Lower leg skin (tissue), 4 donors: ENCODE results near the gene ZNF648. TPM values are rescaled to one million over a fixed set of nuclear protein-coding genes. Genes with fewer than 3 reads are reported as not detected.
"Not testable (repeated sequence)": the region's sequence is repeated elsewhere in the genome, so short reads cannot be mapped to it uniquely, and the experiment has no call there.

ENCODE experiments used
- DNase-seq, 2 donors: peaks; one replicate each; pipeline ENCODE4 v3.0.0-alpha.2; 2019; ENCODE audit warnings: low spot score in 2 of 2
- H3K4me3 ChIP-seq: fragments of 200-600 bp; sonication (generic); 2 replicates; pipeline ENCODE4 v1.5.1; 2017; ENCODE audit warnings: mild to moderate bottlenecking, low read depth; ENCODE audit not compliant: poor library complexity, severe bottlenecking
- CTCF ChIP-seq, 3 donors: fragments of 450-650 bp; IDR thresholded peaks; one replicate each; pipeline ENCODE4 v1.5.1; 2016; ENCODE audit warnings: antibody characterized with exemption in 3 of 3, mild to moderate bottlenecking in 3 of 3, moderate library complexity in 2 of 3
- POLR2A ChIP-seq, 2 donors: fragments of 450-650 bp; IDR thresholded peaks; one replicate each; pipeline ENCODE4 v1.6.1; 2016 to 2017; ENCODE audit warnings: antibody characterized with exemption in 2 of 2, mild to moderate bottlenecking in 1 of 2, moderate library complexity in 1 of 2
- WGBS, 2 donors: methylation state at CpG; one replicate each; pipeline ENCODE4 v1.1.5; 2018; 5-methylcytosine and 5-hydroxymethylcytosine counted together
- intact Hi-C: fragments of 100-400 bp; cut with DNase I; formaldehyde crosslinking; loops from one replicate; pipeline ENCODE4 v1.15.0; 2023; ENCODE audit warnings: low total_unique reads
- total RNA-seq, 4 donors: library from RNA; depleted of rRNA; stranded (reverse); fragments of >200 nt; gene quantifications; one replicate each; pipeline ENCODE4 v1.1.0, GENCODE V29; 2016

Gene ZNF648
- total RNA-seq, 4 donors from 2014 or later = 0.04 to 0.57 (median 0.09) TPM

GRCh38 chr1:182048562-182048961 is 12.9 kb downstream of the ZNF648 start:
- DNase-seq = no peak
- no peak overlapping the region for H3K4me3 ChIP-seq
- WGBS, 2 donors = 74 to 83% methylated on average over 2 of the region's 2 CpGs
- intact Hi-C loops = no loop called here
- no peak for TF ChIP-seq POLR2A (IDR thresholded peaks at IDR 0.05)
- no peak for TF ChIP-seq CTCF (IDR thresholded peaks at IDR 0.05)

- TF ChIP-seq POLR2A (IDR thresholded peaks at IDR 0.05) (no peak), CTCF (IDR thresholded peaks at IDR 0.05) (no peak)
- DNase-seq = no peak
- intact Hi-C loops = no loop called here
- no peak overlapping the region for H3K4me3 ChIP-seq
These were observed 14.7 kb downstream of the ZNF648 start for GRCh38 chr1:182046763-182047162.

- DNase-seq, intact Hi-C loops, H3K4me3 ChIP-seq: not testable (repeated sequence)
- 64 to 74% methylated on average over 8 of the region's 8 CpGs for WGBS, 2 donors
These were observed 16.0 kb downstream of the ZNF648 start for GRCh38 chr1:182045481-182045880.

- DNase-seq = no peak
- intact Hi-C loops = no loop called here
- no peak overlapping the region for H3K4me3 ChIP-seq
- TF ChIP-seq POLR2A (IDR thresholded peaks at IDR 0.05) (no peak), CTCF (IDR thresholded peaks at IDR 0.05) (no peak)
- 68 to 69% methylated on average over 3 of the region's 3 CpGs for WGBS, 2 donors
These were observed 19.9 kb downstream of the ZNF648 start for GRCh38 chr1:182041615-182042014.

GRCh38 chr1:182038220-182038619 is 23.3 kb downstream of the ZNF648 start:
- WGBS, 2 donors = 76 to 79% methylated on average over 2 of the region's 2 CpGs
- no peak overlapping the region for H3K4me3 ChIP-seq
- intact Hi-C loops = no loop called here
- no peak for DNase-seq
- TF ChIP-seq CTCF (IDR thresholded peaks at IDR 0.05) = no peak
- no peak for TF ChIP-seq POLR2A (IDR thresholded peaks at IDR 0.05)

- no peak for TF ChIP-seq CTCF (IDR thresholded peaks at IDR 0.05)
- TF ChIP-seq POLR2A (IDR thresholded peaks at IDR 0.05) = no peak
- DNase-seq = no peak
- WGBS, 2 donors = 62 to 72% methylated on average over 7 of the region's 7 CpGs
- no peak overlapping the region for H3K4me3 ChIP-seq
- intact Hi-C loops = no loop called here
These were observed 26.3 kb downstream of the ZNF648 start for GRCh38 chr1:182035097-182035770.
